Measurements from ENCODE around the gene MMAB. TPM values are rescaled to one million over a fixed set of nuclear protein-coding genes. Genes with fewer than 3 reads are reported as not detected.

Gene MMAB
- total RNA-seq, 4 donors from 2014 or later: 21.2 to 54.3 (median 25.6) TPM

GRCh38 chr12:109592905-109593272 is 19.6 kb upstream of the MMAB start:
- H3K27ac ChIP-seq: peak overlapping the region; percentile 77 to 81 (median 80)
- H3K9me3 ChIP-seq: no peaks in the 10 kb centered on the region
- peaks cover 0 to 5% of the 10 kb centered on the region in 2 donors for H3K36me3 ChIP-seq
- H3K27me3 ChIP-seq: no peaks in the 10 kb centered on the region
- in situ Hi-C loops (cut with MboI; ENCODE audit: low sequenced_read_pairs in 4 of 4) (loop anchor here in 2 of 4 donors (5.0 kb wide), 1 partner anchor 184 kb away; no protein-coding TSS in a partner anchor), intact Hi-C loops (cut with DNase I; ENCODE audit: low total_unique reads) (no loop called here)
- ATAC-seq: peak; percentile 80 to 91
- no peak overlapping the region for H3K4me3 ChIP-seq
- peak; percentile 64 to 78 for DNase-seq
- no peak for TF ChIP-seq POLR2A (IDR thresholded peaks at IDR 0.05)
- no peak for TF ChIP-seq CTCF (IDR thresholded peaks at IDR 0.05 in 4 of 5, conservative IDR thresholded peaks at IDR 0.05 in 1 of 5)
- H3K4me1 ChIP-seq: peaks cover 26 to 31% of the 10 kb centered on the region in 2 donors

GRCh38 chr12:109592195-109592904 is 19.0 kb upstream of the MMAB start:
- Histone ChIP-seq H3K36me3 (peaks cover 0 to 7% of the 10 kb centered on the region in 2 donors), H3K4me3 (no peak overlapping the region), H3K27me3 (no peaks in the 10 kb centered on the region), H3K9me3 (no peaks in the 10 kb centered on the region), H3K4me1 (peaks cover 25 to 26% of the 10 kb centered on the region in 2 donors), H3K27ac (peak overlapping the region; percentile 77 to 81 (median 80))
- in situ Hi-C loops (cut with MboI; ENCODE audit: low sequenced_read_pairs in 4 of 4) (loop anchor here in 2 of 4 donors (5.0 kb wide), 1 partner anchor 185 kb away; no protein-coding TSS in a partner anchor), intact Hi-C loops (cut with DNase I; ENCODE audit: low total_unique reads) (no loop called here)
- TF ChIP-seq POLR2A (IDR thresholded peaks at IDR 0.05) (no peak), CTCF (IDR thresholded peaks at IDR 0.05 in 4 of 5, conservative IDR thresholded peaks at IDR 0.05 in 1 of 5) (no peak)
- ATAC-seq (peak; percentile 21 to 42), DNase-seq (peak in 1 of 2 donors; percentile 67)

GRCh38 chr12:109591041-109591440 is 17.7 kb upstream of the MMAB start:
- peaks cover 0 to 20% of the 10 kb centered on the region in 2 donors for H3K36me3 ChIP-seq
- H3K4me1 ChIP-seq: peaks cover 25% of the 10 kb centered on the region in 2 donors
- intact Hi-C loops (cut with DNase I; ENCODE audit: low total_unique reads) (no loop called here), in situ Hi-C loops (cut with MboI; ENCODE audit: low sequenced_read_pairs in 4 of 4) (loop anchor here in 2 of 4 donors (5.0 kb wide), 1 partner anchor 186 kb away; no protein-coding TSS in a partner anchor)
- no peak overlapping the region for H3K4me3 ChIP-seq
- no peaks in the 10 kb centered on the region for H3K27me3 ChIP-seq
- TF ChIP-seq CTCF (IDR thresholded peaks at IDR 0.05 in 4 of 5, conservative IDR thresholded peaks at IDR 0.05 in 1 of 5): no peak
- TF ChIP-seq POLR2A (IDR thresholded peaks at IDR 0.05): no peak
- no peaks in the 10 kb centered on the region for H3K9me3 ChIP-seq
- DNase-seq: no peak
- no peak for ATAC-seq
- no peak overlapping the region for H3K27ac ChIP-seq

GRCh38 chr12:109590566-109590965 is 17.3 kb upstream of the MMAB start:
- intact Hi-C loops (cut with DNase I; ENCODE audit: low total_unique reads) (no loop called here), in situ Hi-C loops (cut with MboI; ENCODE audit: low sequenced_read_pairs in 4 of 4) (loop anchor here in 2 of 4 donors (5.0 kb wide), 1 partner anchor 187 kb away; no protein-coding TSS in a partner anchor)
- TF ChIP-seq POLR2A (IDR thresholded peaks at IDR 0.05) (no peak), CTCF (IDR thresholded peaks at IDR 0.05 in 4 of 5, conservative IDR thresholded peaks at IDR 0.05 in 1 of 5) (no peak)
- DNase-seq (no peak), ATAC-seq (no peak)
- Histone ChIP-seq H3K4me1 (peaks cover 25% of the 10 kb centered on the region in 2 donors), H3K36me3 (peaks cover 0 to 24% of the 10 kb centered on the region in 2 donors), H3K9me3 (no peaks in the 10 kb centered on the region), H3K27me3 (no peaks in the 10 kb centered on the region), H3K27ac (no peak overlapping the region), H3K4me3 (no peak overlapping the region)
